DMS114 treated with DMSO at 0.1 percent for 48 hours (cell line): ENCODE measurements around the gene ATG10.
"Not testable (repeated sequence)": the region's sequence is repeated elsewhere in the genome, so short reads cannot be mapped to it uniquely, and the experiment has no call there.

Experiments used
- DNase-seq: peaks from one replicate; lab custom pipeline; 2025; ENCODE audit not compliant: unreplicated experiment; lab: John Stamatoyannopoulos, UW

ATG10 gene

GRCh38 chr5:81982172-81982685, 10.4 kb downstream of the ATG10 start:
- DNase-seq, result not testable (repeated sequence)

- DNase-seq, result not testable (repeated sequence)
Observed at GRCh38 chr5:81983148-81983547, 11.3 kb downstream of the ATG10 start.

GRCh38 chr5:81983563-81983962, 11.7 kb downstream of the ATG10 start:
- DNase-seq, result not testable (repeated sequence)

GRCh38 chr5:81986126-81986525, 14.3 kb downstream of the ATG10 start:
- no peak for DNase-seq

- no peak for DNase-seq
Observed at GRCh38 chr5:81989204-81989603, 17.4 kb downstream of the ATG10 start.

- no peak for DNase-seq
Observed at GRCh38 chr5:81994679-81995078, 22.9 kb downstream of the ATG10 start.

- DNase-seq, result no peak
Observed at GRCh38 chr5:81995407-81995806, 23.6 kb downstream of the ATG10 start.

- no peak for DNase-seq
Observed at GRCh38 chr5:82004511-82004910, 32.7 kb downstream of the ATG10 start.

GRCh38 chr5:82009869-82010268, 38.0 kb downstream of the ATG10 start:
- DNase-seq, result not testable (repeated sequence)

- DNase-seq, result no peak
Observed at GRCh38 chr5:82010696-82011095, 38.9 kb downstream of the ATG10 start.

- no peak for DNase-seq
Observed at GRCh38 chr5:82011761-82012160, 39.9 kb downstream of the ATG10 start.

- DNase-seq, result not testable (repeated sequence)
Observed at GRCh38 chr5:82014644-82015043, 42.8 kb downstream of the ATG10 start.

- no peak for DNase-seq
Observed at GRCh38 chr5:82018462-82018861, 46.6 kb downstream of the ATG10 start.

- DNase-seq, result no peak
Observed at GRCh38 chr5:82019342-82020138, 47.7 kb downstream of the ATG10 start.

GRCh38 chr5:82022499-82022898, 50.7 kb downstream of the ATG10 start:
- DNase-seq, result no peak

GRCh38 chr5:82023644-82024043, 51.8 kb downstream of the ATG10 start:
- DNase-seq, result no peak

- DNase-seq, result no peak
Observed at GRCh38 chr5:82031220-82032119, 59.6 kb downstream of the ATG10 start.

GRCh38 chr5:82042894-82043293, 71.1 kb downstream of the ATG10 start:
- not testable (repeated sequence) for DNase-seq

GRCh38 chr5:82044010-82044409, 72.2 kb downstream of the ATG10 start:
- DNase-seq, result no peak

- no peak for DNase-seq
Observed at GRCh38 chr5:82045554-82046275, 73.9 kb downstream of the ATG10 start.

- no peak for DNase-seq
Observed at GRCh38 chr5:82046276-82046647, 74.4 kb downstream of the ATG10 start.
